ENCODE results near the gene SELENOI.

The SELENOI gene

DNA sequence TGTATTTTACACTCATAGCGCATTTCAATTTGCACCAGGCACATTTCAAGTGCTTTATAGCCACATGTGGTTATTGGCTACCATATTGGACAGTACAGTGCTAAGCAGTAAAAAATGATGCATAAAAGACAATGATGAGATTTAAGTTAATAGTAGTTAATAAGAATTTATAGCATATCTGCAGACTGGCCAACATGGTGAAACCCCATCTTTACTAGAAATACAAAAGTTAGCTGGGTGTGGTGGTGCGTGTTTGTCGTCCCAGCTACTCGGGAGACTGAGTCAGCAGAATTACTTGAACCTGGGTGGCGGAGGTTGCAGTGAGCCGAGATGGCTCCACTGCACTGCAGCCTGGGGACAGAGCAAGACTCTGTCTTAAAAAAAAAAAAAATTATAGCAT lies 65.5 kb downstream of the SELENOI start:
- DNase-seq (ENCODE audit: low spot score) = no peak

GRCh38 chr2:26412091-26412673 lies 66.2 kb downstream of the SELENOI start:
- no peak for DNase-seq (ENCODE audit: low spot score)

DNA sequence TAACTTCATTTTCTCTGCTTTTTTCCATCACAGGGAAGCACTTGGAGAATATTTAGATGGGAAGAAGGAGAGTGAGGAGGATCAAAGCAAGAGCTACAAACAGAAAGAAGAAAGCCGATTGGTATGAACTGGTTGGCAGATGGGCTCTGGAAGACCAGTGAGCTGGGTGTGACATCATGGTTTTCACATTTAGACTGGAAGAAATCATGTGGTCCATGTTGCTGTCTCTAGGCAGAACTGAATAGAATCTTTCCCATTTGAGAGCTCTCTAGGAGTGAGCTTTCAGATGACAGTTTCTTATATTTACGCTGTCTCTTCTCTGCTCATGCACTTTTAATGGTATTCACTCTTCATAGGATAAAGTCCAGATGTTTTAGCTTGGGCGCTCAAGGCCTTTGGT lies 68.4 kb downstream of the SELENOI start:
- DNase-seq (ENCODE audit: low spot score) = no peak

GRCh38 chr2:26421961-26422360 lies 76.0 kb downstream of the SELENOI start:
- DNase-seq (ENCODE audit: low spot score) = no peak

DNA sequence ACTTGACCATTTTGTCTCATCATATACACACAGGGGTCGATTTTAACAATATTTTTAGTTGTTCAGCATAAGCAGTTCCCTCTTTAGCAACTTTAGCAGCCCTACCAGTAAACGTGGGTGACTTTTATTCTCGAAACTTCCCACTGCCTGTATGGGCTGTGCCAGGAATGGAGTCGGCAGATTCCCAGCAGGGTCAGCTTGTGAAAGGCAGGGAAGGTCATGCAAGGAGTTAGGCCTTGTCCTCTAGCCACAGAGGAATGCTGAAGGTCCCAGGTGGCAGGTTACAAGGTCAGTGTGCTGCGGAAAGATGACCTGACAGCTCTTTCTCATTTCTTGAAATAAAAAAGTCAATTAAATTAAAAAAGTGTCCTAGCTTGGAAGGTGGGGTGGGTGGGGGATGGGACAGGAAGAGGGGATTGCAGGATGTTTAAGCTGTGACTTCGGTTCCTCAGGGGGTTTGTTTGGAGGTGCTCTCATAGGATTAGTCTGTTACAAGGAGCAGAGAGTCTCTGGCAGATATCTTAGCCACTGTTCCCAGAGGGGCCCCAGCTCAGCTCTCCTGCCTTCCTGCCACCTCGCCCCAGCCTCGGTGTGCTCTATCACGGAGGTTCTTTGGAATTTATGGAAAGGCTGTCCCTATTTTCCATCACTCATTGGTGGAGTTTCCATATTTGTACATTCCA lies 77.1 kb downstream of the SELENOI start:
- no peak for DNase-seq (ENCODE audit: low spot score)

DNA sequence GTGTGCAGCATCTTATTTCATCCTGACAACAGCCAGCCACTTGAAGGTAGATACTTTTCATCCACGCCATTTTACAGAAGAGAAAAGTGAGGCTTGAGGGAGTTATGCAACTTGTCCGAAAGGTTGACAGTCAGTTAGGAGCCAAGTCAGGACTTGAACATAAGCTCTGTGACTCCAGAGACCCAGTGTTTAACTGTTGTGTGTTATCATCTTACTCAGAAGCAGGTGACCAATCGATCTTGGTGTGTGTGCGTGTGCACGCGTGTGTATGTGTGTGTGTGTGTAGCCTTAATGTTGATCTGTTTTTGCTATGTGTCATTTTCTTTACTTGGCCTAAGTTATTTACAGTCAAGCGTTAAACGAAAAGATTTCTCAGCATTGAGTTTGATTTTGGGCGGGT lies 77.8 kb downstream of the SELENOI start:
- no peak for DNase-seq (ENCODE audit: low spot score)

DNA sequence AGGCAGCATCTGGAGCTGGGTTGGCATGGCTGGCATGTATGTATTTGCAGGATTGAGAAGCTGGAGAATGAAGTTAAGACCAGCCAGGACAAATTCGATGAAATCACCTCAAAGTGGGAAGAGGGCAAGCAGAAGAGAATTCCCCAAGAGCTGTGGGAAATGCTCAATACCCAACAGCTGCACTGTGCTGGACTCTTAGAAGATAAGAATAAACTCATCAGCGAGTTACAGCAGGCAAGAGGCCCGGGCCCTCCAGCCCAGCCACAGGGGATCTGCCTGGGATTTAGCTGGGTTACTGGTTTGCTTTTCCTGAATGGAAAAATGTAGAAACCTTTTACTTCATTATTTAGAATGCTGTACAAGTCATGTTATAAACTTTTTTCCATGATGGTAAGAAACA lies 78.3 kb downstream of the SELENOI start:
- DNase-seq (ENCODE audit: low spot score) = no peak

DNA sequence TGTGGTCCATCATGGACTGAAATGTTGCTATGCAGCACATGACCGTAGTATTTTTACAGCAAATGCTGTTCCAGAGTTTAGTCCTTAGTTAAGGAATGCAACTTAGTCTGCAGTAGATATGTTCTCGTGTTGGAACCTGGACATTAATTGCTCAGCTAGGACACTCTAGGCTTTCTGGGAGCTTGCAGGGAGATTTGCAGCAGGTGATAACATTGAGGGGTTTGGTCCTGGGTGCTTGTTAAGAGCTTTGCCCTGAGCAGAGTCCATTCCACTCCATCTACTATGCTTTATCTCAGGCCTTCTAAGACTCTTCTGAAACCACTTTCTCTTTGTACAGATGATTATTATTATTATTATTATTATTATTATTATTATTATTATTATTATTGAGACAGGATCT lies 82.9 kb downstream of the SELENOI start:
- no peak for DNase-seq (ENCODE audit: low spot score)

DNA sequence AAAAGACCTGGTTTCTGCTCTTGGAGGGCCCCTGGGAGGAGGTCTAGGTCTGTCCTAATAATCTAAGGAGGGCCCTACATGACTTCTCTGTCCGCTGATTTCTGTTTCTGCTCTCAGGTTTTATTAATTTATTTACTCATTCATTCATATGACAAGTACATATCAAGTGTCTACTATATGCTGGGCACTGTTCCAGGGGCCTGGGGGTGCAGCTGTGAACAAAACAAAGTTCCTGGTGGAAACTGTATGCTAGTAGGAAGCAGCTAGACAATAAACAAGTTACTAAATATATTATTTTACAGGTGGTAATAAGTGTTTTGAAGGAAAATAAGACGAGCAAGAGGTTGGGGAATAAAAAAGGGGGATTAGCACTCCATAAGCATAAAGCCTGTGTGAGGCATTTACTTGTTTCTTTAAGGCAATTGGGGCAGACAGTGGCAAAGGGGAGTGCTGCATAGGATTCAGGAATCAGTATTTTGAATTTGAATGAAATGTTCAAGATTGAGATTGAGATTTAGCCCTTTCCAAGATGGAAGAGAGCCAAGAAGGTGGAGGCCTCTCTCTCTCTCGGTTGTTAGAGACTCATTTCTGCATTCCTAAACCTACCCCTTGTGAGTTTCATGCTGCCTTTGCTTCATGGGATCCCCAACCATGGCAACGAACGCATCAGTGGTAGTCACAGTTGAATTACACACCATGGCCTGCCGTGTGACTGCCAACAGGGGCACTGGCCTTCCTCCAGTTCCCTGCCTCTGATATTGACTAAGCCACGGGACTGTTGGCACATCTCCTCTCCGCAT lies 84.0 kb downstream of the SELENOI start:
- DNase-seq (ENCODE audit: low spot score) = no peak

DNA sequence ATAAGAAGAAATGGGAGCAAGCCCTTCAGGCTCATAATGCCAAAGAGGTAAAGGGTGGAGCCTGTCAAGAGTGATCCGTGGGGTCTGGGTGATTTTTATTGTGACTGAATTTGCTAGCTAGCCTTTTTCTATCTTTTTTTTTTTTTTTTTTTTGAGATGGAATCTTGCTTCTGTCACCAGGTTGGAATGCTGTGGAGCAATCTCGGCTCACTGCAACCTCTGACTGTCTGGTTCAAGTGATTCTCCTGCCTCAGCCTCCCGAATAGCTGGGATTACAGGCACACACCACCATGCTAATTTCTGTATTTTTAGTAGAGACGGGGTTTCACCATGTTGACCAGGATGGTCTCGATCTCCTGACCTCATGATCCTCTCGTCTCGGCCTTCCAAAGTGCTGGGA lies 84.9 kb downstream of the SELENOI start:
- no peak for DNase-seq (ENCODE audit: low spot score)

DNA sequence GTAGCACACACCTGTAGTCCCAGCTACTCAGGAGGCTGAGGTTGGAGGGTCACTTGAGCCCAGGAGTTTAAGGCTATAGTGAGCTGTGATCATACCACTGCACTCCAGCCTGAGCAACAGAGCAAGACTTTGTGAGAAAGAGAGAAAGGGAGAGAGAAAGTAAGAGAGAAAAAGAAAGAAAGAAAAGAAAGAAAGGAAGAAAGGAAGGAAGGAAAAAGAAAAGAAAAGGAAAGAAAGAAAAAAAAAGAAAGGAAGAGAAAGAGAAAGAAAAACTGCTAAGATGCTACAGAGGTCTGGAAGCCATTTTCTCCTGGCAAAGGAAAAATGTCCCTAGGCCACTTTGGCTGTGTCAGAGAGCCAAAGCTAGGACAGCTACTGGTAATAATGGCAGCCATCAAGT lies 86.4 kb downstream of the SELENOI start:
- DNase-seq (ENCODE audit: low spot score) = no peak

- DNase-seq (ENCODE audit: low spot score) = no peak
Observed at GRCh38 chr2:26432859-26433258, 86.9 kb downstream of the SELENOI start.

- no peak for DNase-seq (ENCODE audit: low spot score)
Observed at GRCh38 chr2:26435106-26435505, 89.2 kb downstream of the SELENOI start.

GRCh38 chr2:26438526-26438925 lies 92.6 kb downstream of the SELENOI start:
- DNase-seq (ENCODE audit: low spot score) = no peak

GRCh38 chr2:26438926-26439325 lies 93.0 kb downstream of the SELENOI start:
- no peak for DNase-seq (ENCODE audit: low spot score)

DNA sequence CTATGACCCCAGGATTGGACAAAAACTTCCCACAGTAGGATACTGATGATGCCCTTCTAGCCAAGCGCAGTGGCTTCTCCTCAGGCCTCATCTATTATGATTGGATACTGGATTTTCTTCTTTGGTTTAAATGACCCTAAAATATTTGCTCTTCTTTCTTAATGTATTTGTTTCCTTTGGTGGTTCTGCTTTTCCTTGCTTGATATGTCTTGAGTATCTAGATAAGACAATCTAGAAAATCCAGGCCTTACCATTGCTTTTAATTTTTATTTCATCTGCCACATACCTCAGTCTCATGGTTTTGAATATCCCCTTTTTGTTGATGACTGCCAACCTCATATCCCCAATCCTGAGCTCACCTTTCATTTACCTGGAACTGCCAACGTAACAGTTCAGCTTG lies 96.4 kb downstream of the SELENOI start:
- no peak for DNase-seq (ENCODE audit: low spot score)

GRCh38 chr2:26442707-26443106 lies 96.8 kb downstream of the SELENOI start:
- no peak for DNase-seq (ENCODE audit: low spot score)

GRCh38 chr2:26444236-26444635 lies 98.3 kb downstream of the SELENOI start:
- DNase-seq (ENCODE audit: low spot score) = no peak

All from left forelimb (tissue), 1 donor.